Trophoblast cell (in vitro differentiated cells and primary cell): ENCODE data around the gene NECTIN4.
"Not testable (repeated sequence)": the region's sequence is repeated elsewhere in the genome, so short reads cannot be mapped to it uniquely, and the experiment has no call there.

Experiments used
- DNase-seq, 2 donors: peaks; one replicate each; pipeline ENCODE4 v3.0.0-alpha.2; 2016
- H2AFZ ChIP-seq: 2 replicates; pipeline ENCODE4 v1.6.1; 2013; ENCODE audit warnings: low read length, moderate library complexity, mild to moderate bottlenecking; ENCODE audit not compliant: insufficient read depth, poor library complexity
- H2AK5ac ChIP-seq: 2 replicates; pipeline ENCODE4 v1.6.1; 2013; ENCODE audit warnings: mild to moderate bottlenecking, low read length
- H2BK120ac ChIP-seq: 2 replicates; pipeline ENCODE4 v1.6.1; 2013; ENCODE audit warnings: low read length, mild to moderate bottlenecking, moderate library complexity; ENCODE audit not compliant: insufficient read depth, poor library complexity
- H2BK12ac ChIP-seq: 2 replicates; pipeline ENCODE4 v1.6.1; 2013; ENCODE audit warnings: mild to moderate bottlenecking, low read length, moderate library complexity
- H2BK5ac ChIP-seq: 2 replicates; pipeline ENCODE4 v1.6.1; 2013; ENCODE audit warnings: low read length, low read depth, moderate library complexity, mild to moderate bottlenecking; ENCODE audit not compliant: poor library complexity
- H3K14ac ChIP-seq: 2 replicates; pipeline ENCODE4 v1.6.1; 2013; ENCODE audit warnings: mild to moderate bottlenecking, low read length
- H3K18ac ChIP-seq: 2 replicates; pipeline ENCODE4 v1.6.1; 2013; ENCODE audit warnings: mild to moderate bottlenecking, low read length
- H3K23ac ChIP-seq: 2 replicates; pipeline ENCODE4 v1.6.1; 2013; ENCODE audit warnings: low read length
- H3K27ac ChIP-seq: 2 replicates; pipeline ENCODE4 v1.5.1; 2013; ENCODE audit warnings: low read depth, mild to moderate bottlenecking, inconsistent platforms, low read length, moderate library complexity
- H3K27me3 ChIP-seq: 2 replicates; pipeline ENCODE4 v1.6.1; 2013; ENCODE audit warnings: inconsistent platforms, mild to moderate bottlenecking, low read length, moderate library complexity; ENCODE audit not compliant: insufficient read depth
- H3K36me3 ChIP-seq, 2 experiments: 1 replicate in 1 of 2; 2 replicates in 1 of 2; pipeline ENCODE4 v1.6.1; 2013; ENCODE audit warnings: low read length in 2 of 2, mild to moderate bottlenecking in 2 of 2, moderate library complexity in 1 of 2; ENCODE audit not compliant: insufficient read depth in 2 of 2, control insufficient read depth in 1 of 2
- H3K4ac ChIP-seq: 2 replicates; pipeline ENCODE4 v1.6.1; 2013; ENCODE audit warnings: low read depth, mild to moderate bottlenecking, low read length, moderate library complexity
- H3K4me1 ChIP-seq, 2 experiments: 1 replicate in 1 of 2; 2 replicates in 1 of 2; pipeline ENCODE4 v1.6.1; 2013; ENCODE audit warnings: low read length in 2 of 2, mild to moderate bottlenecking in 2 of 2, moderate library complexity in 1 of 2; ENCODE audit not compliant: insufficient read depth in 2 of 2, control insufficient read depth in 1 of 2
- H3K4me2 ChIP-seq: 2 replicates; pipeline ENCODE4 v1.6.1; 2013; ENCODE audit warnings: inconsistent platforms, mild to moderate bottlenecking, low read length, moderate library complexity
- H3K4me3 ChIP-seq: 2 replicates; pipeline ENCODE4 v1.5.1; 2013; ENCODE audit warnings: mild to moderate bottlenecking, low read depth, low read length, inconsistent platforms
- H3K79me1 ChIP-seq: one replicate; pipeline ENCODE4 v1.6.1; 2013; ENCODE audit warnings: low read length
- H3K79me2 ChIP-seq: 2 replicates; pipeline ENCODE4 v1.6.1; 2013; ENCODE audit warnings: low read length, mild to moderate bottlenecking; ENCODE audit not compliant: control insufficient read depth, insufficient read depth, poor library complexity
- H3K9ac ChIP-seq: 2 replicates; pipeline ENCODE4 v1.6.1; 2013; ENCODE audit warnings: mild to moderate bottlenecking, low read length
- H3K9me3 ChIP-seq: 2 replicates; pipeline ENCODE4 v1.6.1; 2013; ENCODE audit warnings: low read depth, mild to moderate bottlenecking, control low read depth, inconsistent platforms, low read length; ENCODE audit not compliant: insufficient read depth
- H4K12ac ChIP-seq: 2 replicates; pipeline ENCODE4 v1.6.1; 2013; ENCODE audit warnings: low read depth, mild to moderate bottlenecking, low read length, moderate library complexity
- H4K8ac ChIP-seq: 2 replicates; pipeline ENCODE4 v1.6.1; 2013; ENCODE audit warnings: low read depth, mild to moderate bottlenecking, low read length, moderate library complexity
- H4K91ac ChIP-seq: one replicate; pipeline ENCODE4 v1.6.1; 2013; ENCODE audit warnings: low read depth, mild to moderate bottlenecking, low read length, moderate library complexity
- WGBS: extraction: QIAGEN DNeasy Blood & Tissue Kit; methylation state at CpG from one replicate; pipeline ENCODE4 v1.1.7; 2013; ENCODE audit warnings: missing lambda C conversion rate; ENCODE audit not compliant: insufficient read length, insufficient coverage; ENCODE audit errors: extremely low coverage; 5-methylcytosine and 5-hydroxymethylcytosine counted together

Gene NECTIN4

GRCh38 chr1:161063936-161064335 is 25.4 kb downstream of the NECTIN4 start:
- H3K4me1 ChIP-seq, H4K8ac ChIP-seq, H3K79me2 ChIP-seq, H3K9me3 ChIP-seq, H4K12ac ChIP-seq, H3K79me1 ChIP-seq, H2BK12ac ChIP-seq, H3K27me3 ChIP-seq, H4K91ac ChIP-seq, H2AFZ ChIP-seq, H3K27ac ChIP-seq, H3K18ac ChIP-seq, H2AK5ac ChIP-seq, H3K4me2 ChIP-seq, H3K4ac ChIP-seq, H3K14ac ChIP-seq, H2BK5ac ChIP-seq, H2BK120ac ChIP-seq, H3K36me3 ChIP-seq, H3K9ac ChIP-seq, H3K4me3 ChIP-seq, DNase-seq, H3K23ac ChIP-seq: not testable (repeated sequence)
- no CpG with 5 or more reads among the region's 6 CpGs for WGBS

GRCh38 chr1:161061419-161061818 is 27.9 kb downstream of the NECTIN4 start:
- WGBS = no CpG with 5 or more reads among the region's 4 CpGs
- H3K9me3 ChIP-seq = no peaks in the 10 kb centered on the region
- H2BK120ac ChIP-seq = no peak overlapping the region
- H3K4me2 ChIP-seq = no peak overlapping the region
- H3K4me3 ChIP-seq = no peak overlapping the region
- no peak overlapping the region for H4K12ac ChIP-seq
- DNase-seq = no peak
- no peak overlapping the region for H3K27ac ChIP-seq
- H3K9ac ChIP-seq = no peak overlapping the region
- H4K91ac ChIP-seq = no peak overlapping the region
- H2AK5ac ChIP-seq = no peak overlapping the region
- no peaks in the 10 kb centered on the region for H3K79me2 ChIP-seq
- no peak overlapping the region for H3K14ac ChIP-seq
- no peaks in the 10 kb centered on the region for H3K27me3 ChIP-seq
- H3K4ac ChIP-seq = no peak overlapping the region
- H3K23ac ChIP-seq = no peak overlapping the region
- no peak overlapping the region for H4K8ac ChIP-seq
- H3K18ac ChIP-seq = no peak overlapping the region
- H2BK12ac ChIP-seq = no peak overlapping the region
- H3K36me3 ChIP-seq = no peaks in the 10 kb centered on the region
- no peak overlapping the region for H2BK5ac ChIP-seq
- no peak overlapping the region for H2AFZ ChIP-seq
- no peaks in the 10 kb centered on the region for H3K79me1 ChIP-seq
- no peaks in the 10 kb centered on the region for H3K4me1 ChIP-seq

GRCh38 chr1:161059293-161059692 is 30.1 kb downstream of the NECTIN4 start:
- no peaks in the 10 kb centered on the region for H3K36me3 ChIP-seq
- no peak for DNase-seq
- H3K4me2 ChIP-seq = no peak overlapping the region
- H2AK5ac ChIP-seq = no peak overlapping the region
- no peaks in the 10 kb centered on the region for H3K79me2 ChIP-seq
- H3K27me3 ChIP-seq = no peaks in the 10 kb centered on the region
- H4K12ac ChIP-seq = no peak overlapping the region
- no peak overlapping the region for H3K27ac ChIP-seq
- H4K91ac ChIP-seq = no peak overlapping the region
- no peak overlapping the region for H2BK120ac ChIP-seq
- H3K14ac ChIP-seq = no peak overlapping the region
- no peak overlapping the region for H3K4ac ChIP-seq
- H3K4me3 ChIP-seq = no peak overlapping the region
- H2BK5ac ChIP-seq = no peak overlapping the region
- no peaks in the 10 kb centered on the region for H3K79me1 ChIP-seq
- no peak overlapping the region for H2BK12ac ChIP-seq
- H3K9me3 ChIP-seq = no peaks in the 10 kb centered on the region
- H4K8ac ChIP-seq = no peak overlapping the region
- H3K18ac ChIP-seq = no peak overlapping the region
- no peak overlapping the region for H3K23ac ChIP-seq
- H3K4me1 ChIP-seq = no peaks in the 10 kb centered on the region
- H3K9ac ChIP-seq = no peak overlapping the region
- no peak overlapping the region for H2AFZ ChIP-seq
- no CpG with 5 or more reads among the region's 6 CpGs for WGBS

- Histone ChIP-seq H3K14ac (no peak overlapping the region), H3K27me3 (no peaks in the 10 kb centered on the region), H3K23ac (no peak overlapping the region), H4K91ac (no peak overlapping the region), H3K36me3 (peaks cover 0 to 4% of the 10 kb centered on the region in 2 experiments), H3K9ac (no peak overlapping the region), H3K27ac (no peak overlapping the region), H2AK5ac (no peak overlapping the region), H3K4me2 (no peak overlapping the region), H3K79me2 (no peaks in the 10 kb centered on the region), H3K9me3 (peaks cover 2% of the 10 kb centered on the region), H3K4ac (no peak overlapping the region), H2BK120ac (no peak overlapping the region), H4K8ac (no peak overlapping the region), H2BK5ac (no peak overlapping the region), H2AFZ (no peak overlapping the region), H3K4me1 (peaks cover 2 to 4% of the 10 kb centered on the region in 2 experiments), H3K4me3 (no peak overlapping the region), H2BK12ac (no peak overlapping the region), H3K79me1 (no peaks in the 10 kb centered on the region), H3K18ac (no peak overlapping the region), H4K12ac (no peak overlapping the region)
- no CpG with 5 or more reads among the region's 7 CpGs for WGBS
- no peak for DNase-seq
These were observed 34.6 kb downstream of the NECTIN4 start for GRCh38 chr1:161054805-161055204.
